ENCODE measurements around the gene TMC8.

DNA sequence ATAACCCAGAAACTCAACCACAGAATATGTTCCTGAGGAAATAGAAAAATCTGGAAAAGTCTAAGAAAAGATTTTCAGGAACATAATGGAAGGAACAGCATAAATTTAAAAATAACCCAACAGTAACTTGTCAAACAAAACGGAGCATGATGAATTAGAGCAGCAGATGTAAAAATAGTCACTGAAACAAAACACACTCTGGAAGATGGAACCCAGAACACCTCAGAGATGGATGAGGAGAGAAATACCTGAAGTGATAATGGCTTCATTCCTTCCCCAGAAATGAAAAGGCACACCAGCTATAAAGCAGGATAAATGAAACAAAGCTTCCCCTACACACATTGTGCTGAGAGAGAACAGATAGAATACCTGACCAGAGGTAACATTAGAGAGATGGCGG, 49.9 kb downstream of the TMC8 start:
- TF ChIP-seq, protein P1, sequence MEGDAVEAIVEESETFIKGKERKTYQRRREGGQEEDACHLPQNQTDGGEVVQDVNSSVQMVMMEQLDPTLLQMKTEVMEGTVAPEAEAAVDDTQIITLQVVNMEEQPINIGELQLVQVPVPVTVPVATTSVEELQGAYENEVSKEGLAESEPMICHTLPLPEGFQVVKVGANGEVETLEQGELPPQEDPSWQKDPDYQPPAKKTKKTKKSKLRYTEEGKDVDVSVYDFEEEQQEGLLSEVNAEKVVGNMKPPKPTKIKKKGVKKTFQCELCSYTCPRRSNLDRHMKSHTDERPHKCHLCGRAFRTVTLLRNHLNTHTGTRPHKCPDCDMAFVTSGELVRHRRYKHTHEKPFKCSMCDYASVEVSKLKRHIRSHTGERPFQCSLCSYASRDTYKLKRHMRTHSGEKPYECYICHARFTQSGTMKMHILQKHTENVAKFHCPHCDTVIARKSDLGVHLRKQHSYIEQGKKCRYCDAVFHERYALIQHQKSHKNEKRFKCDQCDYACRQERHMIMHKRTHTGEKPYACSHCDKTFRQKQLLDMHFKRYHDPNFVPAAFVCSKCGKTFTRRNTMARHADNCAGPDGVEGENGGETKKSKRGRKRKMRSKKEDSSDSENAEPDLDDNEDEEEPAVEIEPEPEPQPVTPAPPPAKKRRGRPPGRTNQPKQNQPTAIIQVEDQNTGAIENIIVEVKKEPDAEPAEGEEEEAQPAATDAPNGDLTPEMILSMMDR (tag by site-specific recombination; IDR thresholded peaks at IDR 0.05), result no peak
- TF ChIP-seq, protein P2, sequence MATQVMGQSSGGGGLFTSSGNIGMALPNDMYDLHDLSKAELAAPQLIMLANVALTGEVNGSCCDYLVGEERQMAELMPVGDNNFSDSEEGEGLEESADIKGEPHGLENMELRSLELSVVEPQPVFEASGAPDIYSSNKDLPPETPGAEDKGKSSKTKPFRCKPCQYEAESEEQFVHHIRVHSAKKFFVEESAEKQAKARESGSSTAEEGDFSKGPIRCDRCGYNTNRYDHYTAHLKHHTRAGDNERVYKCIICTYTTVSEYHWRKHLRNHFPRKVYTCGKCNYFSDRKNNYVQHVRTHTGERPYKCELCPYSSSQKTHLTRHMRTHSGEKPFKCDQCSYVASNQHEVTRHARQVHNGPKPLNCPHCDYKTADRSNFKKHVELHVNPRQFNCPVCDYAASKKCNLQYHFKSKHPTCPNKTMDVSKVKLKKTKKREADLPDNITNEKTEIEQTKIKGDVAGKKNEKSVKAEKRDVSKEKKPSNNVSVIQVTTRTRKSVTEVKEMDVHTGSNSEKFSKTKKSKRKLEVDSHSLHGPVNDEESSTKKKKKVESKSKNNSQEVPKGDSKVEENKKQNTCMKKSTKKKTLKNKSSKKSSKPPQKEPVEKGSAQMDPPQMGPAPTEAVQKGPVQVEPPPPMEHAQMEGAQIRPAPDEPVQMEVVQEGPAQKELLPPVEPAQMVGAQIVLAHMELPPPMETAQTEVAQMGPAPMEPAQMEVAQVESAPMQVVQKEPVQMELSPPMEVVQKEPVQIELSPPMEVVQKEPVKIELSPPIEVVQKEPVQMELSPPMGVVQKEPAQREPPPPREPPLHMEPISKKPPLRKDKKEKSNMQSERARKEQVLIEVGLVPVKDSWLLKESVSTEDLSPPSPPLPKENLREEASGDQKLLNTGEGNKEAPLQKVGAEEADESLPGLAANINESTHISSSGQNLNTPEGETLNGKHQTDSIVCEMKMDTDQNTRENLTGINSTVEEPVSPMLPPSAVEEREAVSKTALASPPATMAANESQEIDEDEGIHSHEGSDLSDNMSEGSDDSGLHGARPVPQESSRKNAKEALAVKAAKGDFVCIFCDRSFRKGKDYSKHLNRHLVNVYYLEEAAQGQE (tag by site-specific recombination; IDR thresholded peaks at IDR 0.05), result no peak
- TF ChIP-seq ZNF274 (IDR thresholded peaks at IDR 0.05; ENCODE audit: low read length), result no peak
- no peak for TF ChIP-seq ZNF274 (tag by site-specific recombination; IDR thresholded peaks at IDR 0.05; ENCODE audit: borderline replicate concordance)
- no peak for TF ChIP-seq ZXDB (tag by site-specific recombination; IDR thresholded peaks at IDR 0.05)
